Activated effector memory CD4-positive, alpha-beta T cell treated with Interleukin-2 at 50 U/mL for 16 hours (primary cell): ENCODE data around the gene TMC8.

Experiments
- DNase-seq: peaks from one replicate; pipeline ENCODE4 v3.0.0-alpha.2; 2020

The TMC8 gene

DNA sequence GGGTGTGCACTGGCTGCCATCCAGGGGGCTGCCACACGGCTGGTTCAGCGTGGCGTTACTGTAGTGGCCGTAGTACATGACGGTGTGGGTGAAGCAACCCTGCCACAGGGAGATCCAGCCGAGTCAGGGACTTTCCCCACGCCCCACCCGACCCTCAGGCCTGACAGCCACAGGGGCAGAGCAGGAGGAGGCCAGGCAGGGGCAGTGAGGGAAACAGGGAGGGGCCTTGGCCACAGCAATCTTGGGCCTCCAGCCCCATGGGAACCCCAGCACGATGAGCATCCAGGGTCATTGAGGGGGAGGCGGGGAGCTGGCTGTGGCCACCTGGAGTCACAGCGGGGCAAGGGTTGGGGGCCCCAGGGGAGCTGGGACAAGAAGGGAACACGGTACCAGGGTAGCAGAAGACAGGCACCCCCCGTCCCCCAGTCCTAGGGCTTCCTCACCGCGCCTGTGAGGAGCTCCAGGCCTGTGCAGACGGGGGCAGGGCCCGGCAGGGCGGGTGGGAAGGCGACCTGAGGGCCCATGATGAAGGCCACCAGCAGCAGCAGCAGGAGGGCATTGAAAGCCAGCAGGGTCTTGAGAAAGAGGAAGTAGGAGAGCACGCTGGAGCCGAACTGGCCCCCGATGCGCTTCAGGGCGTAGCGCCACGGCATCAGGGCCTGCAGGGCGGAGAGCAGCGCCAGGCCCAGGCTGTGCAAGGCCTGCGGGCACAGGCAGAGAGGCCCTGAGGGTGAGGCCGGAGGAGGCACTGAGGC is 6.3 kb upstream of the TMC8 start:
- DNase-seq = no peak

DNA sequence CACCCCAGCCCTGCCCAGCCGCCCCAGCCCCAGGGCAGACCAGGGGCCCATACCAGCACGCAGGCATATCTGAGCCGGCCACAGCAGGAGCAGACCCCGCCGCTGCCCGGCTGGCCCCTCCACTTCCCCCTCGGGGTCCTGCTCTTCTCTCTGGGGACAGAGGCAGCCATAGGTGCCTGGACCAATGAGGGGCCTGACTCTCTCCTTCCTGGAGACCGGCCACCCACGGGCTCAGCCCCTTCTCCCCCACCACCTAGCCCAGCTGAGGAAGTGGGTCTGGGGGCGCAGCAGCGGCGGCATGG is 5.8 kb upstream of the TMC8 start:
- no peak for DNase-seq

DNA sequence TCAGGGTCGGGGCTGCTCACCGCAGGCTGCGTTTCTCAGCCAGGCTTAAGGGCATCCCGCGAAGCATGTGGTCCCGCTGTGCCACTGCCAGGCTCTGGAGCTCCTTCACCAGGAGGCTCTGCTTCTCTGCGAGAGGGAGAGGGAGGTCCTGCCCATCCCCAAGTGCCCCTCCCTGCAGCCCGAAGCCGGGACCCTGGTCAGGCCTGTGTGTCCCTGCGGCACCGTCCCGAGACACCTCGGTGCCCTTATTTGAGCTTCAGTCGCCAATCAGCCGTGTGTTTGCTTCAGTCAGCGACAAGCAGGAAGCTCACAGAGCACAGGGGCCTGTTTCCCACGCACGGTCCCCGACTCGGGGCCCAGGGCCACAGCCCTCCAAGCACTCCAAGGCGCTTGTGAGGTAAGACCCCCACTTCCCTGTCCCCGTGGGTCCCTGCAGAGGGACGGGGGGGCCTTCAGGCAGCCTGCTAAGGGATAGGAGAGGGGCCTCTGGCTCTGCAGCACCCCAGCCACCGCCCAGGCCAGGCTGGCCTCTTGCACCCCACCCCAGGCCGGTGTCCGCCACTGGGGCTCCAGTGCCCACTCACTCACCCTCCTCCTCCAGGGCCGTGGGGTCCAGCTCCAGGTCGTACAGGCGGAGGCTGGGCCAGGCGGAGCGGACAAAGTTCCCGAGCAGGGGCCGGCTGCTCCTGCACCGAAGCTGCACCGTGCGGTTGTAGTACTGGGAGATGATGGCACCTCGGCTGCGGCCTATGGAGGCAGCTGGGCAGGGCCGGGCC is 5.2 kb upstream of the TMC8 start:
- DNase-seq = peak; percentile 32

DNA sequence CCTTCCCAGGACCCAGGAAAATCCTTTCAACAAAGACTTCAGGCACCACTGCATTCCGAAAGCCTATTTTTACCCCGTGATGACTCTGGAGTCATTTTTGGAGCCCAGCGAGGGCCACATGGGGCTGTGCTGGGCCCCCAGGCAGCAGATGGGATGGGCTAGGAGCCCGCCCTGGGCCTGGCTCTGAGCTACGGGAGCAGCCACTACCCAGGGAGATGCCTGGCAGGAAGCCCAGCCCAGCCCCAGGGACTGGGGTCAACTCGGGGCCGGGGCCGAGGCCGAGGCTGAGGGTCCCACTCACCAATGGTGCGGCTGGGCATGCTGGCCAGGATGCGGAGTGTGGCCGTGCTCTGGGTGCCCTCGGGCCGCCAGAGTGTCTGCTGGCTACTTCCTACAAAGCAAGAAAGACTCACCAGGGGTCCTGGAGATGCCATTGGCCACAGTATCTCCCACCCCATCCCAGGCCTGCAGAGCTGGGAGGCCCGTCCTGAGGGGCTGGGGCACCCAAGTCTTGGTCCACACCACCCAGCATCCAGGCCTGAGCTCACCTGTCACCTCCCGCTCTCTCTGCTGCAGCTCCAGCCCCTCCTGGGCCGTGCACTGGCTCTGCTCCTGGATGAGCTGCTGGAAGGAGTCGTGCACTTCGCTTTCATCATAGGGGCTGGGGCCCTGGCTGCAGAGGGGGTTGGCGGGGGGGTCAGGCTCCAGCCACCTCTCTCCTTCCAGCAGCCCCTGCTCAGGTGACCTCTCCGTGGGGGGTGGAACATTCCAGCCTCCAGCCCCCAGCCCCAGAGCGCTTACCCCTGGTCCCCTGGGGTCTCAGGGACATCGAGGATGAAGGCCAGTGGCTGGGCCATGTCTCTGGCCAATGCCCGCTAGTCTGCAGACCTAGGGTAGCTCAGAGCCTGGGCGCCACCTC is 4.3 kb upstream of the TMC8 start:
- no peak for DNase-seq

DNA sequence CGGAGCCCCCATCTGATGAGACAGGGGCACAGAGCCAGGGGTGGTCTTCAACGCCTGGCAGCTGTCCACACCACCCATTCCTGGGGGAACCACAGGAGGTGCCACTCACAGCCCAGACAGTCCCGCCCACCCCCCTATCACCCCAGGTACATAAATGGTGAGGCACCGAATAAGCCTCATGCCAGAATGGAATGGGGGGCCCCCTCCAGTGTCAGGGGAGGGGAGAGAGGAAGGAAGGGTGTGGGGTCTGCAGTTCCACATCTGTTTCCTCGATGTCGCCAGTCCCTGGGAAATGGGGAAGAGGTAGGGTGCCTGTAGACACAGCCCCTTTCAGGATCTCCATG is 3.7 kb upstream of the TMC8 start:
- DNase-seq = no peak

DNA sequence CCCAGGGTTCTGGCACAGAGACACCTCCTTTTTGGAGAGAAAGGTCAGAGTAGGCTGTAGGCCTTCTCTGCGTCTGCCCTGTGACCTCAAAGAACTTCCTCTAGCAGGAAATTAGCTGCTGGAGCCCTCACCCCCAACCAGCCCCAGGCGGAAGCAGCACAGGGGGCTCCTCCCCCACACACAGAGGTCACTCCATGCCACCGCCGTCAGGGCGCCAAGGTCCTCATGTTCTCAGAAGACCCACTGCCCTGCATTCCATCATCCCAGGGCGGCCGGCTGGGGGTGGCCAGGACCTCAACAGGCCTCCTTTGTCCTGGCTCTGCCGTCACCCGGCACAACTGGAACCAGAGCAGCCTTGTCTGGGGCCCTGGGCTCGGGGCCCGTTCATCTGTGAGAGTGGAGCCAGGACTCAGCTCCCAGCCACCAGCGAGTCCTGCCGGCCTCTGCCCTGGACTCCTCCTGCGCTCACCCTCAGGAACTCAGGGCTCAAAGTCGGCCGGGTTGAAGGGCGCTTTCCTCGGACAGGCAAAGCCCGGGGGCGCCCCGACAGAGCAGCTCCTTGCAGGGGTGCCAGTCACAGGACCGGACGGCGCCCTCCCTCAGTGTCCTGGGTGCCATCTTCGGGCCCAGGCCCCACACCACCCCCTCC is 3.2 kb upstream of the TMC8 start:
- peak; percentile 70 for DNase-seq

DNA sequence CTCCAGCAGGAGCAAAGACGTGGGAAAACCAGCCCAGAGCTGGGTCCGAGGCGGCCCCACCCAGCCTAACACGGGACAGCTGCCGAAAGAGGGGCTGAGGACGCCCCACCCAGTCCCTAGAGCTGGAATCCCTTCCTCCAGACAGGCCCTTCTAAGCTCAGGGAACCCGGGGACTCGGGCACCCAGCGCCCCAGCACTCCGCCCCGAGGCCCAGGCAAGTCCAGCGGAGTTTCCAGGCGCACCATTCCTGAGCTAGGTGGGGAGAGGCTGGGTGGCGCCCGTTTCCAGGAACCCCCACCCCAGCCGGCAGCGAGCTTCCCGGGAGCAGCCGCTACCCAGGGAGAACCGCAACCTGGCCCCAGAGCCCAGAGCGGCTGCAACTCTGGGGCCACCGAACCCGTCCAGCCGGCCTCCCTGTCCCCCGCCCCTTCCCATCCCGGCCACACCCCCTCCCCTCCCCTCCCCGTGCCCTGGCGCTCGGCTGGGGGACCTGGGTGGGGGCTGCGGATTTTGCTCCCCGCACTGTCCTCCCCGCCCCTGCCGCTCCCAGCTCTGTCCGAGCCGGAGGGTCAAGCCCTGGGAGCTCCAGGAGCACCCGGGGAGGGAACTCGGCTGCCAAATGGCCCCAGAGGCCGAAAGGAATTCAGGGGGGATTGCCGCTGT is 2.6 kb upstream of the TMC8 start:
- DNase-seq = peak; percentile 25

DNA sequence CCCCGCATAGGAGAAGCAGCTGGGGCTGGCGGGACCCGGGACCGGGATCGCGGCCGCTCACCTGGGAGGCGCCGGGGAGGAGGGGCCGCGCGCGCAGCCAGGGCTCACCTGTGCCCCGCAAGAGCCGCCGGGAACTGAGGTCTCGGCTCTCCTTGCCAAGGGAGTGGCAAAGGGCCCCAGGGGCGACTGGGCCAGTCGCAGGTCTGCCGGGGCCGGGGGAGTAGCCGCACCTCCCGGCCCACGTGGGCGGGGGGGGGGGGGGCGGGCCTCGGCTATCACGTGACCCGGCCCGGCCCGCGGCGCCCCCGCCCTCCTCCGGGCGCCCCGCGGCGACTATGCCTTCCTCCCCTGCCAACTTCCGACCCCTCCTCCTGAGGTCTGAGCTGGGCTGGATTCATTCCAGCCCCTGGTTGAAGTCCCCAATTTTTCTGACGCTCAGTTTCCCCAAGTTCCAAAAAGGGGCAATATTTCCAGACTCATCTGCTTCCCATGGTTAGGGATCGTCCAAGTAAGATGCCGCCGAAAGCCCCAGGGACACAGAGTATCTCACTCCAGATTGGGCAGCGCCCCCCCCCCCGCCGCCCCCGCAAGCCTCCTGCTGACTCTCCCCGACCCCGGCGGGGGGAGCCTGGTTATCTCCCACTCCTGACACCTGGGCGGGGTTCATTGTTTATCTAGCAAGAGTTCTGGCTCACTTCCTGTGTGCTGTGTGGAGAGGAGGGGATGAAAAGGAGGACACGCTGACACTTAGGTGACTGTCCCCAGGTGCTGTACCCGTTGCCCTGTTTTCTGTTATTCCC is 1.8 kb upstream of the TMC8 start, which contains the start of gene TMC6:
TSS of gene TMC6 (minus strand) at position 205 of the 800 bp plus-strand sequence. CDS start 1,923 bp downstream, outside the sequence.
- DNase-seq = peak; percentile 65

DNA sequence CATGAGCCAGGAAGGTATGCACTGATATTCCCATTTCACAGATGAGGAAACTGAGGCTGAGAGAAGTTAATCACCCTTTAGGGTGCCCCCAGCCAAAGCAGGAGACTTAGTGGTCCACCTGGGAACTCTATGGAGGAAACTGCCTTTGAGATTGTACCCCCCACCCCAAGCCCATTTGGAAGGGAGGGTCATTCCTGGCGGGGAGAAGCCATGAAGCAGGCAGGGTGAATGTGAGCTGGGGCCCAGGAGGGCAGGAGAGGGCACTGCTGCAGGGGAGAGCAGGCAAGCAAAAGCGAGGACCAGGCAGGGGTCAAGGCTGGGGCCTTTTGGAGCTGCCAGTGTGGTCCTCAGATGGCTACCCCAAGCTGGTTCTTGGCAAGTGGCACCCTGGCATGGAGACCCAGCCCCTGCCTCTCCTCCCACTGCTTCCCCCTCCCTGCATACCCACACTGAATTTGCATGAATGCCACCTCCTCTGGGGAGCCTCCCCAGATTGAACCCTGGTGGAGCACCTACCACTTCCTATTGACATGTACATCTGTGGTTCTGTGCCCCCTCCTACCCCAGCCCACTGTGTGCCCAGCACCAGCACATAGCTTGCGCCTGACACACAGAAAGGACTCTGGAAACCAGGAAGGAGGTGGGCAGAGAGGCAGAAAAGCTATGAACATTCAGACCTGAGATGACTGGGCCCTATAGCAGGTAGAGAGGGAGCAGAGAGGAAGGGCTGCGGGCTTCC is 1.1 kb upstream of the TMC8 start:
- DNase-seq = peak; percentile 57

DNA sequence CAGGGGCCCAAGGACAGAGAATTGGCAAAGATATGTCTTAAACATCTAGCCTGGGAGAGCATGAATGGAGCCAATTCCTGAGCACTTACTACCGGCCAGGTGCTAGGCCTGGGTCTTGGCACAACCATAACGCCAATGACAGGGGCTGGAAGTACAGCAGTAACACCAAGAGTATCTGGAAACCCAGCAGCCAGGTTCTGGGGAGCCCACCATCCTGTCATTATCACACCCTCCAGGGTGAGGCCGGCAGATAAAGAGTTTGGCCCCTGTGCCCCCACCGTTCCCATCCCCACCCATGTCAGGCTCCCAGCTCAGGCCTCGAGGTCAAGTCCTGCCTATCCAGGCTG is 508 bp upstream of the TMC8 start:
- DNase-seq = no peak

DNA sequence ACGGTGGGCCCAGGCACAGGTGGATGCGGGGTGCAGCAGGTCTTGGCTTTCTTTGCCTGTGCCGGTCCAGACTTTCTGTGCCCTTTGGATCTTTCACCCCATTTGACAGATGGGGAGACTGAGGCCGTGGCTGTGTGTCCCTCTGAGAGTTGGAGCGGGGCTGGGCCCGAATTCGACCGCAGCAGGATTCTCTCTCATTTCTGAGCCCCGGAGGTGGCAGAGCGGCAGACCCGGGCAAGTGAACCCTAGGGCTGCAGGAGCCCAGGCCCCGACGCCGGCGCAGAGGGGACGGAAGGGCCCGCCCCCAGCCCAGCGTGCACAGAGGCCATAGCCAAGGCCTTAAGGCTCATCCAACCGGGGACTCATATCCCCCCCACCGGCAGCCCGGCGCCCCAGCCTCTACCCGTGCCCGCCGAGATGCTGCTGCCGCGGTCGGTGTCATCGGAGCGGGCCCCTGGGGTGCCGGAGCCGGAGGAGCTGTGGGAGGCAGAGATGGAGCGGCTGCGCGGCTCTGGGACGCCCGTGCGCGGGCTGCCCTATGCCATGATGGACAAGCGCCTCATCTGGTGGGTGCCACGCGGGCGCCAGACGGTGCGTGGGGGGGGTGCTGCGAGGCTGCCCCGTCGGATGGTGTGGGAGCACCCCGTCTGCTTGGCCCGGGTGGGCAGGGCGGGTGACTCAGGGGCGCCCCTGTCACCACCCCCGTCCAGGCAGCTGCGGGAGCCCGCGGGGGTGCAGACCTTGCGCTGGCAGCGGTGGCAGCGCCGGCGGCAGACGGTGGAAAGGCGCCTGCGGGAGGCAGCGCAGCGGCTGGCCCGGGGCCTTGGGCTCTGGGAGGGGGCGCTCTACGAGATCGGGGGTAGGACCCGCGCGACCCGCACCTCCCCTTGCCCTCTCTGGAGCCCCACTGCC is 857 bp downstream of the TMC8 start:
- DNase-seq = peak; percentile 40

DNA sequence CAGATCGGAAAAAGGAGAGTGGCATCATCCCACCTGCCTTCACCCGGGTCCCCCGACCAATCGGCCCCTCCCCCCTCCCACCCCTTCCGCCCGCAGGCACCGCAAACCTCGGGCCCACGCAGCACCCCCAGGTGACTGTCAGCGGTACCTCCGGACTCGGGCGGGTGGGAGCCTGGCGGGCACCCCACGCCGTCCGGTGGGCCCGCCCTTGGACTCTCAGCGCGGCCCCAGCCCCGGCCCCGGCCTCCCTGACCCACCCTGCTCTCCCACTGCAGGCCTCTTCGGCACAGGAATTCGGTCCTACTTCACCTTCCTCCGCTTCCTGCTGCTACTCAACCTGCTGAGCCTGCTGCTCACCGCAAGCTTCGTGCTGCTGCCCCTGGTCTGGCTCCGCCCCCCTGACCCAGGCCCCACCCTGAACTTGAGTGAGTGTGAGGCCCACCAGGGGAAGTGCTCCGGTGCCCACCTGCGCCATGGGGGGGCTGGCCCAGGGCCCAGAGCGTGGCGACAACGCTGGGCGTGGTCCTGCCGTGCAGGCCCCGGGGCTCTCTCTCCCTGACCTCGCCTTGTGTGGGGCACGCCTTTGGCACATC is 1.6 kb downstream of the TMC8 start:
- DNase-seq = peak; percentile 67

DNA sequence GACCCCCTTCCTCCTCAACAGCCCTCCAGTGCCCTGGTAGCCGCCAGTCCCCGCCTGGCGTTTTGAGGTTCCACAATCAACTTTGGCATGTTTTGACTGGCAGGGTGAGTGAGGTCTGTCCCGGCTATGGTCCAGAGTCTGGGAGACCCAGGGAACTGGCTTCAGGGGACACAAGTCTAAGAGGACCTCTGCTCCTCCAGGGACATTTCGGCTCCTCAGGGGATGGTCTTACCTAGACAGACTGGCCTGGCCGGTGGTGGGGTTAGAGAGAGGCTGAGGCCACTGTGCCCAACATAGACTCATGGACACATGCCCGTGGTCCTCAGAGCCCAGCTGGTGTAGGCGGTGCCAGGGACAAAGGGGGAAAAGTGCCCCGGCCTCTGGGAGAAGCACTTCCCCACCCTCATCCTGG is 2.2 kb downstream of the TMC8 start:
- no peak for DNase-seq

DNA sequence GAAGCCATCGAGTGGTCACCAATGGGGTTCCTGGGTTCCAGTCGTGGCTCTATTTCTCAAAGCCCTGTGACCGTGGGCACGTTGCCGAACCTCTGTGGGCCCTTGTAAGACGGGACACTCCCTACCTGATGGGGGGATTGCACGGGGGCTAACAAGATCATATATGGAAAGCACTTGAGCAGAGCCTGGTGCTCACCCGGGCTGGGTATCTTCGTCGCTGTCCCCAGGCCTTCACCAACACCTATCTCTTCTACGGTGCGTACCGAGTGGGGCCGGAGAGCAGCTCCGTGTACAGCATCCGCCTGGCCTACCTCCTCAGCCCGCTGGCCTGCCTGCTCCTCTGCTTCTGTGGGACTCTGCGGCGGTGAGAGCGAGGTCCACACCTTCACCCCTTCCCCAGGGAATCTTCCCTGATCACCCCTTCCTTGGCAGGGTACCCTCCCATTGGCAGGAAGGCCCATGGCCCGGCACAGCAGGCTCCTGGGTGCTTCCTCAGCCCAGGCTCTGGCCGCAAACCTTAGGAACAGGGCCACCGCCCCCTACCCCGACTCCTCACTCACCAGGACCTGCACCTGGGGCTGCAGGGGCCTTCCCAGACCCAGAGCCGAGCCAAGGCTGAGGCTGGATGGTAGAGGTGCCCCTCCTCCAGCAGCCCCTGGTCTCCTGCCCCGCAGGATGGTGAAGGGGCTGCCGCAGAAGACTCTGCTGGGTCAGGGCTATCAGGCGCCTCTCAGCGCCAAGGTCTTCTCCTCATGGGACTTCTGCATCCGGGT is 2.8 kb downstream of the TMC8 start:
- DNase-seq = peak; percentile 7

DNA sequence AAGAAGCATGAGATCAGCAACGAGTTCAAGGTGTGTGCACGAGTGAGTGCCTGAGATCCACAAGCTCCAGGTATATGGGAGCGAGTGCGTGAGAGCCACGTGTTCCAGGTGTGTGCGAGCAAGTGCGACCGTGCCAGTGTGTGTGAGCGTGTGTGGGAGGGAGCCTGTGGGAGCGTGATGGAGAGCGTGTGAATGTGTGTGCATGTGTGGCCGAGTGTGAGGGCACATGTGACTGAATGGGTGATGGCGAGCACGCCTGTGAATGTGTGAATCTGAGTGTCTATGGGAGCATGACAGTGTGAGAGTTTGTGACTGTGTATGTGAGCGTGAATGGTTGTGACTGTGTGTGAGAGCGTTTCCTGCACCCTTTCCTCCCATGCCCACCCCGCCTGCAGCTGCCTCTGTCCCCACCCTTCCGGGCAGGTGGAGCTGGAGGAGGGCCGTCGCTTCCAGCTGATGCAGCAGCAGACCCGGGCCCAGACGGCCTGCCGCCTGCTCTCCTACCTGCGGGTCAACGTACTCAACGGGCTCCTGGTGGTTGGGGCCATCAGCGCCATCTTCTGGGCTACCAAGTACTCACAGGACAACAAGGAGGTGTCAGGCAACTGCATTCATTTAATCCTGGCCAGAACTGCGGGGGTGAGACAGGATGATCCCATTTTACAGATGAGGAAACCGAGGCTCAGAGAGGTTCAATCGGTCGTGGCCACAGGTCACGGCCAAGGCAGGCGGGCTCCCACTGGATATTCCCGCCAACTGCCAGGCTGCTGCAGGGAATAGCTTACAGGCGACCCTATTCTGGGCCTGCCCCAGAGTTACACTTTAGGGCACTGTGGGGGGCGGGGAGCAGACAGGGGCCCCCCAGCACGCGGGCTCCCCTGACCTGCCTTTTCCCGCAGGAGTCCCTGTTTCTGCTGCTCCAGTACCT is 3.7 kb downstream of the TMC8 start:
- peak; percentile 75 for DNase-seq

DNA sequence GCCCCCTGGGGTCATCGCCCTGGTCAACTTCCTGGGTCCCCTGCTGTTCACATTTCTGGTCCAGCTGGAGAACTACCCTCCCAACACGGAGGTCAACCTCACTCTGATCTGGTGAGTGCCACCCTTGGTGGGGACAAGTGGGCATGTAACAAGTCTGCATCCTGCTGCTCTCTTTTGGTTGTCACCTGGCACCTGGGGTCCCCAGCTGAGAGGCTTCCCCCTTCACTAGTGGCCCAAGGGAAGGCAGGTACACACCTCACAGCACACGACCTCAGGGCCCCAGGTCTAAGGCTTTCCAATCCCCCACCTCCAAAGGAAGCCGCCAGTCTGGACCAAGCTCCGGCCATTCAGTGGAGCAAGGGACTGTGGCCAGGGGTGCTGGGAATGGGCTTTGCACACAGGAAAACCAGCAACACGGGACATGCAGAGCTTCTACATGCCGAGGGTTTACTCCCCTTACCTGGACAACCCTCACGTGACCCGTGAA is 4.4 kb downstream of the TMC8 start:
- DNase-seq = no peak

DNA sequence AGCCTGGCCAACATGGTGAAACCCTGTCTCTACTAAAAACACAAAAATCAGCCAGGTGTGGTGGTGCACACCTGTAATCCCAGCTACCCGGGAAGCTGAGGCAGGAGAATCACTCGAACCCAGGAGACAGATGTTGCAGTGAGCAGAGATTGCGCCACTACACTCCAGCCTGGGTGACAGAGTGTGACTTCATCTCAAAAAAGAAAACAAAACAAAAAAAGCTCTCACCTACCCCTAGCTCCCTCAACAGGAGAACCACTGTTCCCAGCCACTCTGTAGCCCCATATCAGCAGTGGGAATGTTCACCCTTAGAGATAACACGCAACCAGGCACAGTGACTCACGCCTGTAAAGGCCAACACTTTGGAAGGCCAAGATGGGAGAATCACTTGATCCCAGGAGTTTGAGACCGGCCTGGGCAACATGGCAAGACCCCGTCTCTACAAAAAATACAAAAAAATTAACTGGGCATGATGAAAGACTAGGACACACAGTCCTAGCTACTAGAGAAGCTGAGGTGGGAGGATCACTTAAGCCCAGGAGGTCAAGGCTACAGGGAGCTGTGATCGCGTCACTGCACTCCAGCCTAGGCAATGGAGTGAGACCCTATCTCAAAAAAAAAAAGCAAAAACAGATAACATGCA is 5.4 kb downstream of the TMC8 start:
- no peak for DNase-seq
